Stimulated activated CD8-positive, alpha-beta memory T cell treated with anti-CD3 and anti-CD28 coated beads, Interleukin-12 subunit alpha, Interleukin-12 subunit beta, amount 100 ng/mL, for 24 hours (primary cell): ENCODE results near the gene TEKT2.

Experiments used
- DNase-seq: peaks from one replicate; pipeline ENCODE4 v3.0.0-alpha.2; 2020; ENCODE audit errors: extremely low read depth

TEKT2 gene

GRCh38 chr1:36106269-36106668 lies 22.4 kb downstream of the TEKT2 start:
- DNase-seq, result no peak

- no peak for DNase-seq
These were observed 23.5 kb downstream of the TEKT2 start for GRCh38 chr1:36107394-36107793.

GRCh38 chr1:36108314-36108713 lies 24.4 kb downstream of the TEKT2 start:
- no peak for DNase-seq

GRCh38 chr1:36109041-36109679 lies 25.3 kb downstream of the TEKT2 start:
- no peak for DNase-seq

- DNase-seq, result no peak
These were observed 27.3 kb downstream of the TEKT2 start for GRCh38 chr1:36111151-36111550.

- no peak for DNase-seq
These were observed 28.9 kb downstream of the TEKT2 start for GRCh38 chr1:36112823-36113222.

GRCh38 chr1:36114371-36114770 lies 30.5 kb downstream of the TEKT2 start:
- no peak for DNase-seq

- DNase-seq, result no peak
These were observed 31.3 kb downstream of the TEKT2 start for GRCh38 chr1:36115200-36115669.

GRCh38 chr1:36115931-36116330 lies 32.0 kb downstream of the TEKT2 start:
- DNase-seq, result no peak

GRCh38 chr1:36116901-36117300 lies 33.0 kb downstream of the TEKT2 start:
- DNase-seq, result no peak

- DNase-seq, result no peak
These were observed 34.7 kb downstream of the TEKT2 start for GRCh38 chr1:36118447-36119204.

- DNase-seq, result no peak
These were observed 35.6 kb downstream of the TEKT2 start for GRCh38 chr1:36119456-36119855.

- no peak for DNase-seq
These were observed 38.5 kb downstream of the TEKT2 start for GRCh38 chr1:36122062-36123030.

- DNase-seq, result no peak
These were observed 39.5 kb downstream of the TEKT2 start for GRCh38 chr1:36123356-36123755.

- DNase-seq, result no peak
These were observed 40.7 kb downstream of the TEKT2 start for GRCh38 chr1:36124404-36125128.

- DNase-seq, result no peak
These were observed 41.5 kb downstream of the TEKT2 start, which contains the start of gene COL8A2 for GRCh38 chr1:36125129-36125991. COL8A2 (minus strand) TSS chr1:36125222; CDS start chr1:36100242, 24,980 bp downstream.

- no peak for DNase-seq
These were observed 42.3 kb downstream of the TEKT2 start for GRCh38 chr1:36126005-36126716.

GRCh38 chr1:36126797-36127500 lies 43.1 kb downstream of the TEKT2 start:
- no peak for DNase-seq
